Parathyroid adenoma (tissue), 2 donors: ENCODE data around the gene EXO1.
"Not testable (repeated sequence)": the region's sequence is repeated elsewhere in the genome, so short reads cannot be mapped to it uniquely, and the experiment has no call there.

ENCODE experiments used
- H2AFZ ChIP-seq: fragments of 300-600 bp; sonication (generic); one replicate; pipeline ENCODE4 v1.7.0; 2017; ENCODE audit warnings: antibody characterized with exemption, mild to moderate bottlenecking
- H3K27ac ChIP-seq: fragments of 300-600 bp; sonication (generic); one replicate; pipeline ENCODE4 v1.7.0; 2017
- H3K27me3 ChIP-seq: fragments of 300-600 bp; sonication (generic); one replicate; pipeline ENCODE4 v1.7.0; 2017; ENCODE audit warnings: low read length; ENCODE audit not compliant: control insufficient read depth, insufficient read depth
- H3K36me3 ChIP-seq: fragments of 300-600 bp; sonication (generic); one replicate; pipeline ENCODE4 v1.7.0; 2017; ENCODE audit warnings: low read length; ENCODE audit not compliant: control insufficient read depth, insufficient read depth
- H3K4me1 ChIP-seq: fragments of 300-600 bp; sonication (generic); one replicate; pipeline ENCODE4 v1.7.0; 2017; ENCODE audit warnings: control low read depth
- H3K4me2 ChIP-seq: fragments of 300-600 bp; sonication (generic); one replicate; pipeline ENCODE4 v1.7.0; 2017; ENCODE audit warnings: low read length
- H3K4me3 ChIP-seq: fragments of 300-600 bp; sonication (generic); one replicate; pipeline ENCODE4 v1.7.0; 2017; ENCODE audit warnings: low read depth, low read length
- H3K79me2 ChIP-seq: fragments of 300-600 bp; sonication (generic); one replicate; pipeline ENCODE4 v1.7.0; 2017; ENCODE audit warnings: control low read depth
- H3K9ac ChIP-seq: fragments of 300-600 bp; sonication (generic); one replicate; pipeline ENCODE4 v1.7.0; 2017; ENCODE audit warnings: mild to moderate bottlenecking
- H3K9me3 ChIP-seq: fragments of 300-600 bp; sonication (generic); one replicate; pipeline ENCODE4 v1.7.0; 2017; ENCODE audit warnings: low read length; ENCODE audit not compliant: control insufficient read depth
- TF ChIP-seq, protein P1 (sequence below): fragments of 300-600 bp; sonication (generic); IDR thresholded peaks from one replicate; pipeline ENCODE4 v1.7.0; 2017; ENCODE audit warnings: antibody characterized with exemption, mild to moderate bottlenecking
- donor health status: primary hyperparathyroidism.

EXO1 gene

GRCh38 chr1:241847796-241848685, at the start of gene EXO1:
EXO1 (plus strand) TSS chr1:241848204; CDS start chr1:241850426, 2,222 bp downstream.
- peak within 1 kb of the TSS; percentile 98 for H3K27ac ChIP-seq
- H3K9me3 ChIP-seq: no peaks in the 10 kb centered on the region
- H2AFZ ChIP-seq: peak within 1 kb of the TSS; percentile 96
- H3K4me3 ChIP-seq: peak within 1 kb of the TSS; percentile 98
- H3K36me3 ChIP-seq: no peaks in the 10 kb centered on the region
- H3K4me2 ChIP-seq: peak within 1 kb of the TSS; percentile 54
- H3K9ac ChIP-seq: peak within 1 kb of the TSS; percentile 35
- no peaks in the 10 kb centered on the region for H3K27me3 ChIP-seq
- TF ChIP-seq, protein P1, sequence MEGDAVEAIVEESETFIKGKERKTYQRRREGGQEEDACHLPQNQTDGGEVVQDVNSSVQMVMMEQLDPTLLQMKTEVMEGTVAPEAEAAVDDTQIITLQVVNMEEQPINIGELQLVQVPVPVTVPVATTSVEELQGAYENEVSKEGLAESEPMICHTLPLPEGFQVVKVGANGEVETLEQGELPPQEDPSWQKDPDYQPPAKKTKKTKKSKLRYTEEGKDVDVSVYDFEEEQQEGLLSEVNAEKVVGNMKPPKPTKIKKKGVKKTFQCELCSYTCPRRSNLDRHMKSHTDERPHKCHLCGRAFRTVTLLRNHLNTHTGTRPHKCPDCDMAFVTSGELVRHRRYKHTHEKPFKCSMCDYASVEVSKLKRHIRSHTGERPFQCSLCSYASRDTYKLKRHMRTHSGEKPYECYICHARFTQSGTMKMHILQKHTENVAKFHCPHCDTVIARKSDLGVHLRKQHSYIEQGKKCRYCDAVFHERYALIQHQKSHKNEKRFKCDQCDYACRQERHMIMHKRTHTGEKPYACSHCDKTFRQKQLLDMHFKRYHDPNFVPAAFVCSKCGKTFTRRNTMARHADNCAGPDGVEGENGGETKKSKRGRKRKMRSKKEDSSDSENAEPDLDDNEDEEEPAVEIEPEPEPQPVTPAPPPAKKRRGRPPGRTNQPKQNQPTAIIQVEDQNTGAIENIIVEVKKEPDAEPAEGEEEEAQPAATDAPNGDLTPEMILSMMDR: peak; percentile 25
- H3K79me2 ChIP-seq: no peaks in the 10 kb centered on the region
- no peaks in the 10 kb centered on the region for H3K4me1 ChIP-seq

DNA sequence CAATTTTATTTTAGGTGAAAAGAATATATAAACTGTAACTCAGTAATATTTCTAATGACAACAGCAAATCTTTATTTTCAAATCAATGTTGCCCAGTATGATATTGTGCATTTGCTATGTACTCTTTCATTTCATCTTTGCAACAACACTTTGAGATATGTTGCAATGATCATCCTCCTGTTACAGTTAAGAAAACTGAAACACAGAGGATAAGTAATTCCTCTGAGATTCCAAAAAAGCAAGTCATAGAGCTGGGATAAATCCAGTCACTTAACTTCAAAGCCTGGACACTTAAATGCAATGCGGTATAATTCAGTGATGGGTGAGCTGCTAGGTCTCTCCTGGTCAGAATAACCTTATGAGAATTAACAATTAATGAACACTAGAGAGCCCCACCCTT, 48.6 kb upstream of the EXO1 start:
- H3K79me2 ChIP-seq: no peaks in the 10 kb centered on the region
- H3K4me1 ChIP-seq: no peaks in the 10 kb centered on the region
- no peaks in the 10 kb centered on the region for H3K27me3 ChIP-seq
- TF ChIP-seq, protein P1: no peak
- H3K4me3 ChIP-seq: no peak overlapping the region
- H3K9me3 ChIP-seq: no peaks in the 10 kb centered on the region
- no peak overlapping the region for H3K27ac ChIP-seq
- H3K9ac ChIP-seq: no peak overlapping the region
- H3K4me2 ChIP-seq: no peak overlapping the region
- no peaks in the 10 kb centered on the region for H3K36me3 ChIP-seq
- no peak overlapping the region for H2AFZ ChIP-seq

DNA sequence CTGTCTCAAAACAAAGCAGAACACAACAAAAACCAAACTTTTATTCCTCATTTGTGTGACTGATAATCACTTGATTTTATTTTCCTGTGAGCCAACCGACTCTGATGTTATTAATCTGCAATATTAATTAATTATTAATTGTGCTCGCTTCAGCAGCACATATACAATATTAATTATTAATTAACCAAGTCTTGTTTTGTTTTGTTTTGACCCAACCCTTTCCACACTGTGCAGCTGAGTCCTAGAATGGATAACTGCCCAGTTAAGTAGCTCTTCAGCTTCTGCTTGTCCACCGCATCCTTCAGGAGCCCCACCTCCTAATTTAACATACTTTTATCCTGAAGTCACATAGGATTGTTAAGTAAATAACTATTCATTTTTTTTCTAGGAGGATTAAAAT, 47.4 kb upstream of the EXO1 start:
- H2AFZ ChIP-seq: no peak overlapping the region
- H3K4me1 ChIP-seq: no peaks in the 10 kb centered on the region
- TF ChIP-seq, protein P1: no peak
- H3K27ac ChIP-seq: no peak overlapping the region
- H3K9ac ChIP-seq: no peak overlapping the region
- no peaks in the 10 kb centered on the region for H3K9me3 ChIP-seq
- H3K36me3 ChIP-seq: no peaks in the 10 kb centered on the region
- H3K4me2 ChIP-seq: no peak overlapping the region
- H3K79me2 ChIP-seq: no peaks in the 10 kb centered on the region
- H3K27me3 ChIP-seq: no peaks in the 10 kb centered on the region
- no peak overlapping the region for H3K4me3 ChIP-seq

GRCh38 chr1:241802863-241803262, 45.1 kb upstream of the EXO1 start:
- Histone ChIP-seq H3K36me3 (no peaks in the 10 kb centered on the region), H2AFZ (no peak overlapping the region), H3K27me3 (no peaks in the 10 kb centered on the region), H3K4me2 (no peak overlapping the region), H3K4me3 (no peak overlapping the region), H3K9me3 (no peaks in the 10 kb centered on the region), H3K27ac (no peak overlapping the region), H3K9ac (no peak overlapping the region), H3K79me2 (no peaks in the 10 kb centered on the region), H3K4me1 (no peaks in the 10 kb centered on the region)
- TF ChIP-seq, protein P1: no peak

GRCh38 chr1:241804706-241805105, 43.3 kb upstream of the EXO1 start:
- not testable (repeated sequence) for H3K9ac ChIP-seq, H3K27me3 ChIP-seq, H3K9me3 ChIP-seq, H3K36me3 ChIP-seq, H3K4me2 ChIP-seq, H3K4me3 ChIP-seq, H3K4me1 ChIP-seq, H3K27ac ChIP-seq, H3K79me2 ChIP-seq, H2AFZ ChIP-seq
